ENCODE results near the gene IMPACT. TPM values are rescaled to one million over a fixed set of nuclear protein-coding genes. Genes with fewer than 3 reads are reported as not detected.
A peak's percentile ranks its signal among the peaks of the same experiment; 100 is the strongest.

The IMPACT gene
- total RNA-seq, 1 experiment from 2014 or later: 29.0 TPM

GRCh38 chr18:24485681-24486080 is 59.2 kb downstream of the IMPACT start:
- intact Hi-C loops (cut with micrococcal nuclease; ENCODE audit: unreplicated experiment): loop anchor here (2.0 to 10.0 kb wide), 2 partner anchors 241 to 311 kb away; no protein-coding TSS in a partner anchor
- Histone ChIP-seq H3F3A (ENCODE audit: insufficient read depth, low read depth) (no peaks in the 10 kb centered on the region), H3K27me3 (ENCODE audit: insufficient read depth, low read depth) (no peaks in the 10 kb centered on the region), H3K9me2 (ENCODE audit: insufficient read depth) (no peaks in the 10 kb centered on the region), H3K79me2 (ENCODE audit: low read depth) (no peaks in the 10 kb centered on the region), H4K20me1 (ENCODE audit: insufficient read depth) (no peaks in the 10 kb centered on the region), H3K36me3 (ENCODE audit: low read depth) (no peaks in the 10 kb centered on the region), H3K9me3 (ENCODE audit: insufficient read depth, low read depth) (no peaks in the 10 kb centered on the region), H3K4me2 (no peak overlapping the region), H3K4me3 (no peak overlapping the region), H3K4me1 (replicated peaks; ENCODE audit: insufficient read depth) (no peaks in the 10 kb centered on the region), H2AFZ (no peak overlapping the region), H3K27ac (no peak overlapping the region)
- DNase-seq: no peak
- TF ChIP-seq EZH2 (IDR thresholded peaks at IDR 0.05; ENCODE audit: low read depth): no peak
- TF ChIP-seq, protein P1, sequence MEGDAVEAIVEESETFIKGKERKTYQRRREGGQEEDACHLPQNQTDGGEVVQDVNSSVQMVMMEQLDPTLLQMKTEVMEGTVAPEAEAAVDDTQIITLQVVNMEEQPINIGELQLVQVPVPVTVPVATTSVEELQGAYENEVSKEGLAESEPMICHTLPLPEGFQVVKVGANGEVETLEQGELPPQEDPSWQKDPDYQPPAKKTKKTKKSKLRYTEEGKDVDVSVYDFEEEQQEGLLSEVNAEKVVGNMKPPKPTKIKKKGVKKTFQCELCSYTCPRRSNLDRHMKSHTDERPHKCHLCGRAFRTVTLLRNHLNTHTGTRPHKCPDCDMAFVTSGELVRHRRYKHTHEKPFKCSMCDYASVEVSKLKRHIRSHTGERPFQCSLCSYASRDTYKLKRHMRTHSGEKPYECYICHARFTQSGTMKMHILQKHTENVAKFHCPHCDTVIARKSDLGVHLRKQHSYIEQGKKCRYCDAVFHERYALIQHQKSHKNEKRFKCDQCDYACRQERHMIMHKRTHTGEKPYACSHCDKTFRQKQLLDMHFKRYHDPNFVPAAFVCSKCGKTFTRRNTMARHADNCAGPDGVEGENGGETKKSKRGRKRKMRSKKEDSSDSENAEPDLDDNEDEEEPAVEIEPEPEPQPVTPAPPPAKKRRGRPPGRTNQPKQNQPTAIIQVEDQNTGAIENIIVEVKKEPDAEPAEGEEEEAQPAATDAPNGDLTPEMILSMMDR (conservative IDR thresholded peaks at IDR 0.05): no peak
- POLR2A ChIA-PET (ENCODE audit: unreplicated experiment): no interaction called here
- CTCF ChIA-PET: no interaction called here
- BruUV-seq (replicated peaks): no TSS peak

DNA sequence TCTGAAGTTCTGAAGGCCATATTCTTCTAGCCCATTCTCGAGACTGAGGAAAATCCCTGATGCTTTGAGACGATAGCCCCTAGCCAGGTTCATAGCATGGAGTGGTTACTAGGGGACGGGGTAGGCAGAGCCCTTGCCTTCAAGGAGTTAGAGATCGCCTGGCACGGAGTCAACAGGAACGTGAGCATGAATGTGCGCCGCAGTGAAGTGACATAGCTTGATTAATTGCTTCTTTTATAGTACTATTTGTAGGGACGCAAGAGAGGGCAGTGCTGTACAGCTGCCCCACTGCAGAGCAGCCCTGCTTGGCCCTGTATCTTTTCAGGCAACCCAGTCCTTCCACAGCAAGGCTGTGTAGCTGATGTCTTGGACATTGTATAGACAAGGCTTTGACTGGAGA is 60.2 kb downstream of the IMPACT start:
- H3K4me2 ChIP-seq: no peak overlapping the region
- H3K27me3 ChIP-seq (ENCODE audit: insufficient read depth, low read depth): no peaks in the 10 kb centered on the region
- H4K20me1 ChIP-seq (ENCODE audit: insufficient read depth): no peaks in the 10 kb centered on the region
- no peaks in the 10 kb centered on the region for H3K4me1 ChIP-seq (replicated peaks; ENCODE audit: insufficient read depth)
- TF ChIP-seq EZH2 (IDR thresholded peaks at IDR 0.05; ENCODE audit: low read depth): no peak
- TF ChIP-seq, protein P1 (conservative IDR thresholded peaks at IDR 0.05): no peak
- H3K4me3 ChIP-seq: no peak overlapping the region
- no peaks in the 10 kb centered on the region for H3K9me2 ChIP-seq (ENCODE audit: insufficient read depth)
- H3K79me2 ChIP-seq (ENCODE audit: low read depth): no peaks in the 10 kb centered on the region
- H2AFZ ChIP-seq: no peak overlapping the region
- H3K9me3 ChIP-seq (ENCODE audit: insufficient read depth, low read depth): no peaks in the 10 kb centered on the region
- CTCF ChIA-PET: interaction anchor here (0.9 to 3.3 kb wide), 2 partner anchors 127 to 310 kb away, joined by 4 to 16 read pairs; no protein-coding TSS in a partner anchor
- no peak for DNase-seq
- BruUV-seq (replicated peaks): no TSS peak
- H3K36me3 ChIP-seq (ENCODE audit: low read depth): no peaks in the 10 kb centered on the region
- no peak overlapping the region for H3K27ac ChIP-seq
- POLR2A ChIA-PET (ENCODE audit: unreplicated experiment): no interaction called here
- no peaks in the 10 kb centered on the region for H3F3A ChIP-seq (ENCODE audit: insufficient read depth, low read depth)
- intact Hi-C loops (cut with micrococcal nuclease; ENCODE audit: unreplicated experiment): loop anchor here (2.0 to 10.0 kb wide), 2 partner anchors 240 to 312 kb away; no protein-coding TSS in a partner anchor

GRCh38 chr18:24488824-24489493 is 62.5 kb downstream of the IMPACT start:
- CTCF ChIA-PET: interaction anchor here (0.6 to 3.3 kb wide), 7 partner anchors 111 to 1076 kb away, joined by 3 to 16 read pairs (median 4); no protein-coding TSS in a partner anchor
- Histone ChIP-seq H3K4me2 (no peak overlapping the region), H3K9me2 (ENCODE audit: insufficient read depth) (no peaks in the 10 kb centered on the region), H3K4me1 (replicated peaks; ENCODE audit: insufficient read depth) (no peaks in the 10 kb centered on the region), H3K27me3 (ENCODE audit: insufficient read depth, low read depth) (no peaks in the 10 kb centered on the region), H3K79me2 (ENCODE audit: low read depth) (no peaks in the 10 kb centered on the region), H3F3A (ENCODE audit: insufficient read depth, low read depth) (no peaks in the 10 kb centered on the region), H3K27ac (no peak overlapping the region), H3K4me3 (no peak overlapping the region), H3K36me3 (ENCODE audit: low read depth) (no peaks in the 10 kb centered on the region), H2AFZ (no peak overlapping the region), H4K20me1 (ENCODE audit: insufficient read depth) (no peaks in the 10 kb centered on the region), H3K9me3 (ENCODE audit: insufficient read depth, low read depth) (no peaks in the 10 kb centered on the region)
- no TSS peak for BruUV-seq (replicated peaks)
- POLR2A ChIA-PET (ENCODE audit: unreplicated experiment): no interaction called here
- intact Hi-C loops (cut with micrococcal nuclease; ENCODE audit: unreplicated experiment): loop anchor here (1.0 to 10.0 kb wide), 2 partner anchors 130 to 314 kb away; no protein-coding TSS in a partner anchor
- DNase-seq: no peak
- TF ChIP-seq EZH2 (IDR thresholded peaks at IDR 0.05; ENCODE audit: low read depth): no peak
- TF ChIP-seq, protein P1 (conservative IDR thresholded peaks at IDR 0.05): peak; percentile 77
